Loucy (cell line): Measurements from ENCODE around the gene GOLGA1.

Experiments used
- EZH2phosphoT487 ChIP-seq: fragments of 200-600 bp; IDR thresholded peaks from 2 replicates; pipeline ENCODE4 v1.6.1; 2018; ENCODE audit warnings: antibody characterized with exemption, mild to moderate bottlenecking, moderate library complexity, borderline replicate concordance
- TF ChIP-seq, protein P1 (sequence below): fragments of 200-600 bp; sonication (generic); conservative IDR thresholded peaks from 2 replicates; pipeline ENCODE4 v1.5.1; 2014; ENCODE audit warnings: mild to moderate bottlenecking, antibody characterized with exemption, low read length

DNA sequence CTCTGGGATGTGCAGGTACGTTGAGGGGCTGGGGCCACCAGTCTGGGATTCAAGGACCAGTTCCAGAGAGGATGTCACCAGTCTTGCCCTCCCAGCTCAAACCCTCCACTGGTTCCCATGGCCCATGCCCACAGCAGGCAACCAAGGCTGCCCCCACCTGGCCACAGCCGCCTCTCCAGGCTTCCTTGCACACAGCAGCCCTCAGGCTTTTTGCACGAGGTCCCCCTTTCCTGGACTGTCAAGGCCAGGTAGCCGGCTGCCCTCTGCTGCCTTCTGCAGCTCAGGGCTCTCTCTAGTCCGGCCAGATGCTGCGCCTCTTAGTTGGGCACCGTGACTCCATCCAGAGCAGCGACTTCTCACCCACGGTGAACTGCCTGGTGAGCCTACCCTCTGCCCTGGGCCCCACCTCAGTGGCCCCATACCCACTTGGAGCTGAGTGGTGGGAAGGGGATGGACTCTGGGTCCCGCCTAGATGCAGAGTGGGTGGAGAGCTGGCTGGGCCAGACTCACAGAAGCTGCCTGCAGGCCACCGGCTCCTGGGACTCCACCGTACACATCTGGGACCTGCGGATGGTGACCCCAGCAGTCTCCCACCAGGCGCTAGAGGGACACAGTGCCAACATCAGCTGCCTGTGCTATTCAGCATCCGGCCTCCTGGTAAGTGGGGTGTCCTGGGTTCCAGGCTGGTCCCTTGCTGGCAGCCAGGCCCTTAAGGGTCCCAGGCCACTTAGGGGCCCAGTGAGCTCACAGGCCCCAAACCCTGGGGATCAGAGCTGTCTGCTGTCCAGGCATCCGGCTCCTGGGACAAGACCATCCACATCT lies 84.7 kb downstream of the GOLGA1 start:
- TF ChIP-seq, protein P1, sequence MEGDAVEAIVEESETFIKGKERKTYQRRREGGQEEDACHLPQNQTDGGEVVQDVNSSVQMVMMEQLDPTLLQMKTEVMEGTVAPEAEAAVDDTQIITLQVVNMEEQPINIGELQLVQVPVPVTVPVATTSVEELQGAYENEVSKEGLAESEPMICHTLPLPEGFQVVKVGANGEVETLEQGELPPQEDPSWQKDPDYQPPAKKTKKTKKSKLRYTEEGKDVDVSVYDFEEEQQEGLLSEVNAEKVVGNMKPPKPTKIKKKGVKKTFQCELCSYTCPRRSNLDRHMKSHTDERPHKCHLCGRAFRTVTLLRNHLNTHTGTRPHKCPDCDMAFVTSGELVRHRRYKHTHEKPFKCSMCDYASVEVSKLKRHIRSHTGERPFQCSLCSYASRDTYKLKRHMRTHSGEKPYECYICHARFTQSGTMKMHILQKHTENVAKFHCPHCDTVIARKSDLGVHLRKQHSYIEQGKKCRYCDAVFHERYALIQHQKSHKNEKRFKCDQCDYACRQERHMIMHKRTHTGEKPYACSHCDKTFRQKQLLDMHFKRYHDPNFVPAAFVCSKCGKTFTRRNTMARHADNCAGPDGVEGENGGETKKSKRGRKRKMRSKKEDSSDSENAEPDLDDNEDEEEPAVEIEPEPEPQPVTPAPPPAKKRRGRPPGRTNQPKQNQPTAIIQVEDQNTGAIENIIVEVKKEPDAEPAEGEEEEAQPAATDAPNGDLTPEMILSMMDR = peak; percentile 45
- TF ChIP-seq EZH2phosphoT487 = no peak
